Skeletal muscle tissue (tissue), 4 donors: Measurements from ENCODE around the gene HOXA13. TPM values are rescaled to one million over a fixed set of nuclear protein-coding genes. Genes with fewer than 3 reads are reported as not detected.
A peak's percentile ranks its signal among the peaks of the same experiment; 100 is the strongest.

Experiments
- H3K27ac ChIP-seq: one replicate; pipeline ENCODE4 v1.7.0; 2013; ENCODE audit warnings: mild to moderate bottlenecking, low read depth, low read length, inconsistent platforms
- H3K27me3 ChIP-seq, 3 donors: one replicate each; pipeline ENCODE4 v1.7.0; 2013; ENCODE audit warnings: low read length in 3 of 3; ENCODE audit not compliant: control insufficient read depth in 3 of 3, insufficient read depth in 3 of 3
- H3K36me3 ChIP-seq, 3 donors: one replicate each; pipeline ENCODE4 v1.7.0; 2013; ENCODE audit warnings: low read length in 3 of 3; ENCODE audit not compliant: control insufficient read depth in 3 of 3, insufficient read depth in 3 of 3
- H3K4me1 ChIP-seq, 3 donors: one replicate each; pipeline ENCODE4 v1.7.0; 2013; ENCODE audit warnings: low read length in 3 of 3, mild to moderate bottlenecking in 3 of 3; ENCODE audit not compliant: control insufficient read depth in 3 of 3, insufficient read depth in 3 of 3
- H3K4me3 ChIP-seq, 3 donors: one replicate each; pipeline ENCODE4 v1.7.0; 2013; ENCODE audit warnings: low read length in 3 of 3
- H3K9ac ChIP-seq, 3 donors: one replicate each; pipeline ENCODE4 v1.7.0; 2013; ENCODE audit warnings: low read length in 3 of 3, mild to moderate bottlenecking in 3 of 3, moderate library complexity in 2 of 3, low read depth in 1 of 3
- H3K9me3 ChIP-seq, 3 donors: one replicate each; pipeline ENCODE4 v1.7.0; 2013; ENCODE audit warnings: low read length in 3 of 3; ENCODE audit not compliant: control insufficient read depth in 3 of 3
- total RNA-seq: library from RNA; depleted of rRNA; stranded (reverse); fragments of >200 nt; gene quantifications from one replicate; pipeline ENCODE4 v1.2.3, GENCODE V29; 2014
- donor health status: Osteomylitis.

Gene HOXA13
- total RNA-seq, 1 donor from 2014 or later: 0.52 TPM

GRCh38 chr7:27169658-27170425 is 30.0 kb downstream of the HOXA13 start:
- H3K36me3 ChIP-seq: no peaks in the 10 kb centered on the region
- H3K27ac ChIP-seq: peak overlapping the region; percentile 92
- peaks cover 40 to 57% (median 41%) of the 10 kb centered on the region in 3 donors for H3K4me1 ChIP-seq
- peaks cover 5 to 8% (median 6%) of the 10 kb centered on the region in 3 donors for H3K27me3 ChIP-seq
- peak overlapping the region; percentile 89 to 97 (median 93) for H3K9ac ChIP-seq
- H3K9me3 ChIP-seq: no peaks in the 10 kb centered on the region
- H3K4me3 ChIP-seq: peak overlapping the region; percentile 80 to 93 (median 92)

GRCh38 chr7:27168265-27168947 is 31.5 kb downstream of the HOXA13 start:
- no peaks in the 10 kb centered on the region for H3K9me3 ChIP-seq
- H3K9ac ChIP-seq: peak overlapping the region; percentile 89 to 97 (median 93)
- H3K4me1 ChIP-seq: peaks cover 45 to 68% (median 49%) of the 10 kb centered on the region in 3 donors
- peaks cover 3 to 4% (median 3%) of the 10 kb centered on the region in 3 donors for H3K27me3 ChIP-seq
- peak overlapping the region; percentile 92 for H3K27ac ChIP-seq
- H3K36me3 ChIP-seq: peaks cover 0 to 3% (median 0%) of the 10 kb centered on the region in 3 donors
- peak overlapping the region; percentile 90 to 93 (median 92) for H3K4me3 ChIP-seq

- Histone ChIP-seq H3K9me3 (no peaks in the 10 kb centered on the region), H3K9ac (peak overlapping the region; percentile 89 to 97 (median 93)), H3K27ac (peak overlapping the region; percentile 92), H3K4me1 (peaks cover 50 to 70% (median 50%) of the 10 kb centered on the region in 3 donors), H3K27me3 (peaks cover 3 to 4% (median 3%) of the 10 kb centered on the region in 3 donors), H3K36me3 (peaks cover 0 to 6% (median 0%) of the 10 kb centered on the region in 3 donors), H3K4me3 (peak overlapping the region; percentile 90 to 93 (median 92))
These were observed 32.0 kb downstream of the HOXA13 start for GRCh38 chr7:27167916-27168264.

- Histone ChIP-seq H3K9ac (peak overlapping the region; percentile 89 to 97 (median 93)), H3K27ac (peak overlapping the region; percentile 92), H3K4me3 (peak overlapping the region; percentile 90 to 93 (median 92)), H3K4me1 (peaks cover 41 to 64% (median 42%) of the 10 kb centered on the region in 3 donors), H3K27me3 (peaks cover 3 to 4% (median 3%) of the 10 kb centered on the region in 3 donors), H3K36me3 (peaks cover 0 to 6% (median 0%) of the 10 kb centered on the region in 3 donors), H3K9me3 (no peaks in the 10 kb centered on the region)
These were observed 33.1 kb downstream of the HOXA13 start for GRCh38 chr7:27166531-27167505.

GRCh38 chr7:27165996-27166530 is 33.8 kb downstream of the HOXA13 start:
- peaks cover 0 to 6% (median 0%) of the 10 kb centered on the region in 3 donors for H3K36me3 ChIP-seq
- H3K9ac ChIP-seq: peak overlapping the region; percentile 89 to 97 (median 93)
- H3K4me1 ChIP-seq: peaks cover 39 to 61% (median 40%) of the 10 kb centered on the region in 3 donors
- peak overlapping the region; percentile 90 to 93 (median 92) for H3K4me3 ChIP-seq
- H3K27ac ChIP-seq: peak overlapping the region; percentile 92
- peaks cover 0 to 3% (median 3%) of the 10 kb centered on the region in 3 donors for H3K27me3 ChIP-seq
- no peaks in the 10 kb centered on the region for H3K9me3 ChIP-seq

- H3K36me3 ChIP-seq: peaks cover 0 to 6% (median 0%) of the 10 kb centered on the region in 3 donors
- H3K4me1 ChIP-seq: peaks cover 37 to 65% (median 43%) of the 10 kb centered on the region in 3 donors
- H3K27ac ChIP-seq: peak within 1 kb of the TSS; percentile 92
- H3K9ac ChIP-seq: peak within 1 kb of the TSS; percentile 89 to 97 (median 93)
- H3K27me3 ChIP-seq: peaks cover 0 to 3% (median 3%) of the 10 kb centered on the region in 3 donors
- H3K9me3 ChIP-seq: no peaks in the 10 kb centered on the region
- peak within 1 kb of the TSS; percentile 90 to 93 (median 92) for H3K4me3 ChIP-seq
These were observed 34.5 kb downstream of the HOXA13 start, which contains the start of gene HOXA9 for GRCh38 chr7:27165089-27165995. Gene HOXA9 (minus strand): TSS chr7:27165537. CDS start chr7:27165457, 80 bp downstream.

GRCh38 chr7:27164367-27165088 is 35.4 kb downstream of the HOXA13 start:
- peak overlapping the region; percentile 92 for H3K27ac ChIP-seq
- peak overlapping the region; percentile 67 to 97 (median 89) for H3K9ac ChIP-seq
- peaks cover 35 to 65% (median 47%) of the 10 kb centered on the region in 3 donors for H3K4me1 ChIP-seq
- peak overlapping the region; percentile 90 to 93 (median 92) for H3K4me3 ChIP-seq
- H3K9me3 ChIP-seq: no peaks in the 10 kb centered on the region
- H3K27me3 ChIP-seq: peaks cover 0 to 3% (median 3%) of the 10 kb centered on the region in 3 donors
- H3K36me3 ChIP-seq: peaks cover 0 to 6% (median 0%) of the 10 kb centered on the region in 3 donors

- Histone ChIP-seq H3K9ac (peak overlapping the region; percentile 67 to 97 (median 89)), H3K4me1 (peaks cover 35 to 61% (median 46%) of the 10 kb centered on the region in 3 donors), H3K36me3 (peaks cover 0 to 6% (median 0%) of the 10 kb centered on the region in 3 donors), H3K4me3 (peak overlapping the region; percentile 90 to 93 (median 92)), H3K27ac (peak overlapping the region; percentile 92), H3K27me3 (peaks cover 0 to 3% (median 3%) of the 10 kb centered on the region in 3 donors), H3K9me3 (no peaks in the 10 kb centered on the region)
These were observed 35.9 kb downstream of the HOXA13 start for GRCh38 chr7:27164045-27164366.
